Measurements from ENCODE around the gene CACNA2D1.

GRCh38 chr7:82444220-82444909, 788 bp upstream of the CACNA2D1 start:
- TF ChIP-seq POLR2A (IDR thresholded peaks at IDR 0.05), result no peak
- TF ChIP-seq CTCF (IDR thresholded peaks at IDR 0.05), result no peak
